Measurements from ENCODE around the gene IL5.

IL5 gene

GRCh38 chr5:132496631-132497487 is 46.5 kb downstream of the IL5 start:
- peak overlapping the region; percentile 71 for H3K4me3 ChIP-seq (ENCODE audit: low read depth, low read length)
- no peak for TF ChIP-seq CTCF (IDR thresholded peaks at IDR 0.05; ENCODE audit: low read depth, low read length)

GRCh38 chr5:132496191-132496630 is 47.1 kb downstream of the IL5 start:
- TF ChIP-seq CTCF (IDR thresholded peaks at IDR 0.05; ENCODE audit: low read depth, low read length), result no peak
- H3K4me3 ChIP-seq (ENCODE audit: low read depth, low read length), result peak overlapping the region; percentile 71

- no peak for TF ChIP-seq CTCF (IDR thresholded peaks at IDR 0.05; ENCODE audit: low read depth, low read length)
- peak overlapping the region; percentile 71 for H3K4me3 ChIP-seq (ENCODE audit: low read depth, low read length)
These were observed 47.6 kb downstream of the IL5 start for GRCh38 chr5:132495667-132496190.

GRCh38 chr5:132493821-132494220 is 49.5 kb downstream of the IL5 start:
- TF ChIP-seq CTCF (IDR thresholded peaks at IDR 0.05; ENCODE audit: low read depth, low read length), result no peak
- no peak overlapping the region for H3K4me3 ChIP-seq (ENCODE audit: low read depth, low read length)

GRCh38 chr5:132493241-132493640 is 50.1 kb downstream of the IL5 start:
- no peak overlapping the region for H3K4me3 ChIP-seq (ENCODE audit: low read depth, low read length)
- no peak for TF ChIP-seq CTCF (IDR thresholded peaks at IDR 0.05; ENCODE audit: low read depth, low read length)

GRCh38 chr5:132492386-132493125 is 50.8 kb downstream of the IL5 start:
- TF ChIP-seq CTCF (IDR thresholded peaks at IDR 0.05; ENCODE audit: low read depth, low read length), result no peak
- H3K4me3 ChIP-seq (ENCODE audit: low read depth, low read length), result no peak overlapping the region
